ENCODE results near the gene METTL26. TPM values are rescaled to one million over a fixed set of nuclear protein-coding genes. Genes with fewer than 3 reads are reported as not detected.

The METTL26 gene
- total RNA-seq, 2 donors from 2014 or later: 76.8 to 115 TPM

DNA sequence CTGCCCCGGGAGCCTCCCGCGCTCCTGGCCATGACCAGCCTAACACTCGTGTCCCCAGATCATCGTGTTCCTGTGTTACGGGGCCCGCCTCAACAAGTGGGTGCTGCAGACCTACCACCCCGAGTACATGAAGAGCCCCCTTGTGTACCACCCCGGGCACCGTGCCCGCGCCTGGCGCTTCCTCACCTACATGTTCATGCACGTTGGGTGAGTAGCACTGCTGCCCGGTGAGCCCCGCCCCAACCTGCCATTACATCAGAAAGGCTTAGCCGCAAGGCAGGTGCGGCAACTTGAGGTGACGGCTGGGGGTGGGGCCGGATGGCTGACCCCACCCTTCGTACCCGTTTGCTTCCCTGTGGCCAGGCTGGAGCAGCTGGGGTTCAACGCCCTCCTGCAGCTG is 40.8 kb upstream of the METTL26 start:
- ATAC-seq (no peak), DNase-seq (no peak)
- intact Hi-C loops (cut with DNase I): no loop called here
- no peaks in the 10 kb centered on the region for H3K27me3 ChIP-seq
- peaks cover 46% of the 10 kb centered on the region for H3K4me1 ChIP-seq
- 72 to 100% methylated on average over 7 to 23 of the region's 23 CpGs for WGBS, 2 donors
- peaks cover 3 to 13% of the 10 kb centered on the region in 2 donors for H3K36me3 ChIP-seq (replicated peaks in 1 of 2; ENCODE audit: insufficient read depth in 1 of 2, low read depth in 2 of 2)
- H3K27ac ChIP-seq: no peak overlapping the region
- TF ChIP-seq, protein P1, sequence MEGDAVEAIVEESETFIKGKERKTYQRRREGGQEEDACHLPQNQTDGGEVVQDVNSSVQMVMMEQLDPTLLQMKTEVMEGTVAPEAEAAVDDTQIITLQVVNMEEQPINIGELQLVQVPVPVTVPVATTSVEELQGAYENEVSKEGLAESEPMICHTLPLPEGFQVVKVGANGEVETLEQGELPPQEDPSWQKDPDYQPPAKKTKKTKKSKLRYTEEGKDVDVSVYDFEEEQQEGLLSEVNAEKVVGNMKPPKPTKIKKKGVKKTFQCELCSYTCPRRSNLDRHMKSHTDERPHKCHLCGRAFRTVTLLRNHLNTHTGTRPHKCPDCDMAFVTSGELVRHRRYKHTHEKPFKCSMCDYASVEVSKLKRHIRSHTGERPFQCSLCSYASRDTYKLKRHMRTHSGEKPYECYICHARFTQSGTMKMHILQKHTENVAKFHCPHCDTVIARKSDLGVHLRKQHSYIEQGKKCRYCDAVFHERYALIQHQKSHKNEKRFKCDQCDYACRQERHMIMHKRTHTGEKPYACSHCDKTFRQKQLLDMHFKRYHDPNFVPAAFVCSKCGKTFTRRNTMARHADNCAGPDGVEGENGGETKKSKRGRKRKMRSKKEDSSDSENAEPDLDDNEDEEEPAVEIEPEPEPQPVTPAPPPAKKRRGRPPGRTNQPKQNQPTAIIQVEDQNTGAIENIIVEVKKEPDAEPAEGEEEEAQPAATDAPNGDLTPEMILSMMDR (IDR thresholded peaks at IDR 0.05): no peak
- no peak for TF ChIP-seq POLR2A (IDR thresholded peaks at IDR 0.05)
- no peak overlapping the region for H3K4me3 ChIP-seq
- no peaks in the 10 kb centered on the region for H3K9me3 ChIP-seq

DNA sequence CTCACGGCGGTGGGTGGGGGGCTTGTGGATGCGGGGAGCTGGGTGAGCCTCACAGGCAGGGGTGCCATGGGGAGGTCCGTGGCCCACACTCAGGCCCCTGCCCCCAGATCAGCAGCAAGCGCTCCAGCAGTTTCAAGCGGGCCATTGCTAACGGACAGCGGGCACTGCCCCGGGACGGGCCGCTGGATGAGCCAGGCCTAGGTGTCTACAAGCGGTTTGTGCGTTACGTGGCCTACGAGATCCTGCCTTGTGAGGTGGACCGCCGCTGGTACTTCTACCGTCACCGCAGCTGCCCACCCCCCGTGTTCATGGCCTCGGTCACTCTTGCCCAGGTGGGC is 40.4 kb upstream of the METTL26 start:
- TF ChIP-seq, protein P1 (IDR thresholded peaks at IDR 0.05): no peak
- TF ChIP-seq POLR2A (IDR thresholded peaks at IDR 0.05): no peak
- WGBS, 2 donors: 84 to 86% methylated on average over 10 to 21 of the region's 21 CpGs
- H3K27ac ChIP-seq: no peak overlapping the region
- intact Hi-C loops (cut with DNase I): no loop called here
- no peak overlapping the region for H3K4me3 ChIP-seq
- H3K27me3 ChIP-seq: no peaks in the 10 kb centered on the region
- DNase-seq (no peak), ATAC-seq (no peak)
- no peaks in the 10 kb centered on the region for H3K9me3 ChIP-seq
- H3K4me1 ChIP-seq: peaks cover 42% of the 10 kb centered on the region
- H3K36me3 ChIP-seq (replicated peaks in 1 of 2; ENCODE audit: insufficient read depth in 1 of 2, low read depth in 2 of 2): peaks cover 0 to 12% of the 10 kb centered on the region in 2 donors

DNA sequence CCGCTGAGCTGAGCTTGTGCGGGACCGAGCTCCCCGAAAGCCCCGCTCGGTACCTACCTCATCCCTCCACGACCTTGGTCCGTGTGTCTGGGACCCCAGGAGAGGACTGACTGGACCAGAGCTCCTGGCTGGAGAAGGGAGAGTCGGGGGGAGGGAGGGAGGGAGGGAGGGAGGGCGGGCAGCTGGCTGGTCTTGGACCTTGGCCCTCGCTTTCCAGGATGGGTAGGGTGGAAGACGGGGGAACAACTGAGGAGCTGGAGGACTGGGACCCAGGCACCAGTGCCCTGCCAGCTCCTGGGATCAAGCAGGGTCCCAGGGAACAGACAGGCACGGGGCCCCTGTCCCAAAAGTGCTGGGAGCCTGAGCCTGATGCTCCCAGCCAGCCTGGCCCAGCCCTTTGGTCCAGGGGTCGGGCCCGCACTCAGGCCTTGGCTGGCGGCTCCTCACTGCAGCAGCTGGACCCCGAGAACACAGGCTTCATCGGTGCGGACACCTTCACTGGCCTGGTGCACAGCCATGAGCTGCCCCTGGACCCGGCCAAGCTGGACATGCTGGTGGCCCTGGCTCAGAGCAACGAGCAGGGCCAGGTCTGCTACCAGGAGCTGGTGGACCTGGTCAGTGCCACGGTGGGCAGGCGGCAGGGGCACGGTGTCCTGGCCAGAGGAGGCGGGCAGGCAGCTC is 39.9 kb upstream of the METTL26 start:
- peaks cover 0 to 17% of the 10 kb centered on the region in 2 donors for H3K36me3 ChIP-seq (replicated peaks in 1 of 2; ENCODE audit: insufficient read depth in 1 of 2, low read depth in 2 of 2)
- TF ChIP-seq POLR2A (IDR thresholded peaks at IDR 0.05): no peak
- TF ChIP-seq, protein P1 (IDR thresholded peaks at IDR 0.05): no peak
- H3K27ac ChIP-seq: no peak overlapping the region
- ATAC-seq (no peak), DNase-seq (no peak)
- H3K4me3 ChIP-seq: no peak overlapping the region
- peaks cover 37% of the 10 kb centered on the region for H3K4me1 ChIP-seq
- 8 to 39% methylated on average over 4 to 25 of the region's 25 CpGs for WGBS, 2 donors
- H3K27me3 ChIP-seq: no peaks in the 10 kb centered on the region
- intact Hi-C loops (cut with DNase I): no loop called here
- H3K9me3 ChIP-seq: no peaks in the 10 kb centered on the region

DNA sequence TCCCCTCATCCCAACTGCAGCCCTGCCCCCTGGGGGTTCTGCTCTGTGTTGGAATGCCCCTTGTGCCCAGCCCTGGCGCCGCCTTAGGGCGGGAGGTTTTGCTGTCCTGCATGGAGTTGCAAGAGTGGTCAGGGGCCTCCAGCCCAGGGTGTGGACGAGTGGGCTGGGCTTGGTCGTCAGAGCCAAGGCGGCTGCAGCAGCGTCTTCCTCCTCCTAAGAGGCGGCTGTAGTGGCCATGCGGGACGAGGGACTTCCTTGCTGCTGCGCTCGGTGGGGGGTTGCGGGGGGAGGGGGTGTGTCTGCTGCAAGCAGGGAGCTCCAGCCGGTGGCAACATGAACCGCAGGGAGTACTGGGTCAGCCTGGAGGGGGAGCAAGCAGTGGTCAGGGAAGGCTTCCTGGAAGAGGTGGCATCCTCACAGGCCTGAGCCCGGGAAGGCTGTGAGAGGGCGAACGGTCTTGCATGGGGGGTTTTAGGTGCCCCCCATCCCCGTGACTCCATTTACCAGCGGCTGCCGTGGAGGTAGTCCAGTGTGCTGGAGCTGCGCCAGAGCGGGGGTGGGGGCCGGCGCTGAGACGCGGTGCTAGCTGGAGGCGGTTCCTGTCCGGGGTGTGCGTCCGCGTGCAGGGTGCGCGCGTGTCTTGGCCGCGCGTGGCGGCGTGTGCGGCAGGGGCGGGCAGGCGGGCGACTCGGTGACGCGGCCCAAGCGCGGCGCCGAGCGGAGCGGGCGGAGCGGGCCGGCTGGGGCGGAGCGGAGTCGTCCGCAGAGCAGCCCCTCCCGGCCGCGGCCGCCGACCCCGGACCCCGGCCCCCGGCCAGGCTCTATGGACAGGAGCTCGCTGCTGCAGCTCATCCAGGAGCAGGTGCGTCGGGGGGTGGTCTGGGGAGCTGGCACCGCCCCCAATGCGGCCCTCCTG is 39.1 kb upstream of the METTL26 start, which contains the start of gene RHBDL1:
Gene RHBDL1 (plus strand): TSS at position 704 of the 916 bp plus-strand sequence. CDS start 120 bp downstream, at position 824.
- intact Hi-C loops (cut with DNase I): no loop called here
- peak in 2 of 4 donors; percentile 53 to 59 for DNase-seq
- Histone ChIP-seq H3K27me3 (no peaks in the 10 kb centered on the region), H3K36me3 (replicated peaks in 1 of 2; ENCODE audit: insufficient read depth in 1 of 2, low read depth in 2 of 2) (peaks cover 0 to 19% of the 10 kb centered on the region in 2 donors), H3K4me1 (peaks cover 31% of the 10 kb centered on the region), H3K4me3 (no peak within 1 kb of the TSS), H3K9me3 (no peaks in the 10 kb centered on the region), H3K27ac (no peak within 1 kb of the TSS)
- no peak for ATAC-seq
- 0 to 7% methylated on average over 6 to 71 of the region's 73 CpGs for WGBS, 2 donors
- TF ChIP-seq, protein P1 (IDR thresholded peaks at IDR 0.05): no peak
- no peak for TF ChIP-seq POLR2A (IDR thresholded peaks at IDR 0.05)

Measured in body of pancreas (tissue), 4 donors.